ENCODE results near the gene STX8.

STX8 gene

GRCh38 chr17:9219631-9220397 is 355.8 kb downstream of the STX8 start:
- Histone ChIP-seq H3K27ac (no peak overlapping the region), H3K4me3 (no peak overlapping the region)
- no peak for DNase-seq (ENCODE audit: low spot score)
- TF ChIP-seq CTCF (IDR thresholded peaks at IDR 0.05), result no peak

GRCh38 chr17:9218911-9219310 is 356.7 kb downstream of the STX8 start:
- TF ChIP-seq CTCF (IDR thresholded peaks at IDR 0.05), result no peak
- H3K4me3 ChIP-seq, result no peak overlapping the region
- DNase-seq (ENCODE audit: low spot score), result no peak
- H3K27ac ChIP-seq, result no peak overlapping the region

- no peak for TF ChIP-seq CTCF (IDR thresholded peaks at IDR 0.05)
- H3K27ac ChIP-seq, result no peak overlapping the region
Observed at GRCh38 chr17:9218064-9218635, 357.5 kb downstream of the STX8 start.

GRCh38 chr17:9217151-9218056 is 358.2 kb downstream of the STX8 start:
- no peak for DNase-seq (ENCODE audit: low spot score)
- Histone ChIP-seq H3K27ac (no peak overlapping the region), H3K4me3 (no peak overlapping the region)
- TF ChIP-seq CTCF (IDR thresholded peaks at IDR 0.05), result no peak

More at GRCh38 chr17:9218064-9218635, 357.5 kb downstream of the STX8 start:
- H3K4me3 ChIP-seq, result no peak overlapping the region
- DNase-seq (ENCODE audit: low spot score), result no peak

GRCh38 chr17:9215465-9215864 is 360.2 kb downstream of the STX8 start:
- no peak overlapping the region for H3K4me3 ChIP-seq
- no peak for DNase-seq (ENCODE audit: low spot score)
- no peak for TF ChIP-seq CTCF (IDR thresholded peaks at IDR 0.05)
- no peak overlapping the region for H3K27ac ChIP-seq

- DNase-seq (ENCODE audit: low spot score), result no peak
- no peak for TF ChIP-seq CTCF (IDR thresholded peaks at IDR 0.05)
- no peak overlapping the region for H3K4me3 ChIP-seq
- H3K27ac ChIP-seq, result no peak overlapping the region
Observed at GRCh38 chr17:9213303-9213640, 362.3 kb downstream of the STX8 start.

Measured in coronary artery (tissue), 2 donors.